H9 (cell line): ENCODE measurements around the gene SLCO3A1. TPM values are rescaled to one million over a fixed set of nuclear protein-coding genes. Genes with fewer than 3 reads are reported as not detected.

Experiments
- DNase-seq: peaks from one replicate; pipeline ENCODE4 v3.0.0-alpha.2; 2017
- H2AFZ ChIP-seq: one replicate; pipeline ENCODE4 v1.6.1; 2013; ENCODE audit warnings: mild to moderate bottlenecking, low read length, control low read depth, moderate library complexity
- H2AK5ac ChIP-seq: 2 replicates; pipeline ENCODE4 v1.6.1; 2013; ENCODE audit warnings: low read length, control low read depth, mixed read lengths; ENCODE audit not compliant: insufficient read length
- H2BK120ac ChIP-seq: one replicate; pipeline ENCODE4 v1.6.1; 2013; ENCODE audit warnings: low read depth, mild to moderate bottlenecking, low read length, control low read depth, inconsistent platforms; ENCODE audit not compliant: poor library complexity, severe bottlenecking
- H2BK12ac ChIP-seq: 2 replicates; pipeline ENCODE4 v1.6.1; 2013; ENCODE audit warnings: low read length, control low read depth, mixed read lengths, low read depth; ENCODE audit not compliant: insufficient read length
- H2BK15ac ChIP-seq: 2 replicates; pipeline ENCODE4 v1.6.1; 2013; ENCODE audit warnings: low read depth, low read length, control low read depth
- H2BK20ac ChIP-seq: one replicate; pipeline ENCODE4 v1.6.1; 2013; ENCODE audit warnings: low read depth, mild to moderate bottlenecking, low read length, control low read depth, inconsistent platforms; ENCODE audit not compliant: poor library complexity, severe bottlenecking
- H2BK5ac ChIP-seq: 2 replicates; pipeline ENCODE4 v1.6.1; 2013; ENCODE audit warnings: low read length, control low read depth, mixed read lengths; ENCODE audit not compliant: insufficient read length
- H3K14ac ChIP-seq: 2 replicates; pipeline ENCODE4 v1.6.1; 2013; ENCODE audit warnings: low read length, control low read depth; ENCODE audit not compliant: insufficient read depth
- H3K18ac ChIP-seq: 2 replicates; pipeline ENCODE4 v1.6.1; 2013; ENCODE audit warnings: low read depth, mild to moderate bottlenecking, mixed read lengths, low read length, control low read depth; ENCODE audit not compliant: insufficient read length
- H3K23ac ChIP-seq: 2 replicates; pipeline ENCODE4 v1.6.1; 2013; ENCODE audit warnings: low read length, control low read depth, mixed read lengths, low read depth; ENCODE audit not compliant: insufficient read length
- H3K23me2 ChIP-seq: 2 replicates; pipeline ENCODE4 v1.6.1; 2013; ENCODE audit warnings: low read depth, mild to moderate bottlenecking, mixed read lengths, low read length, control low read depth; ENCODE audit not compliant: insufficient read length, poor library complexity, severe bottlenecking
- H3K27ac ChIP-seq: 2 replicates; pipeline ENCODE4 v1.5.1; 2013; ENCODE audit warnings: low read length, control low read depth, mixed read lengths, low read depth; ENCODE audit not compliant: insufficient read length
- H3K27me3 ChIP-seq: 2 replicates; pipeline ENCODE4 v1.6.1; 2013; ENCODE audit warnings: low read length, control low read depth, inconsistent platforms; ENCODE audit not compliant: insufficient read depth
- H3K4ac ChIP-seq: 2 replicates; pipeline ENCODE4 v1.6.1; 2013; ENCODE audit warnings: low read depth, mild to moderate bottlenecking, control low read depth, inconsistent platforms, low read length, moderate library complexity
- H3K4me1 ChIP-seq: 2 replicates; pipeline ENCODE4 v1.6.1; 2013; ENCODE audit warnings: low read length, control low read depth, inconsistent platforms; ENCODE audit not compliant: insufficient read depth
- H3K4me2 ChIP-seq: 2 replicates; pipeline ENCODE4 v1.6.1; 2013; ENCODE audit warnings: low read length, control low read depth, mixed read lengths; ENCODE audit not compliant: insufficient read length, insufficient read depth
- H3K56ac ChIP-seq: 2 replicates; pipeline ENCODE4 v1.6.1; 2013; ENCODE audit warnings: low read depth, mild to moderate bottlenecking, mixed read lengths, low read length, control low read depth; ENCODE audit not compliant: insufficient read length
- H3K79me1 ChIP-seq: 2 replicates; pipeline ENCODE4 v1.6.1; 2013; ENCODE audit warnings: low read depth, mild to moderate bottlenecking, moderate library complexity, low read length, control low read depth, inconsistent platforms; ENCODE audit not compliant: insufficient read depth, poor library complexity, severe bottlenecking
- H3K79me2 ChIP-seq: 2 replicates; pipeline ENCODE4 v1.6.1; 2013; ENCODE audit warnings: low read length, control low read depth, inconsistent platforms; ENCODE audit not compliant: insufficient read depth
- H3K9ac ChIP-seq: 2 replicates; pipeline ENCODE4 v1.6.1; 2013; ENCODE audit warnings: low read length, control low read depth, mixed read lengths; ENCODE audit not compliant: insufficient read length; ENCODE audit errors: extremely low read depth
- H3K9me3 ChIP-seq: one replicate; pipeline ENCODE4 v1.6.1; 2013; ENCODE audit warnings: low read depth, low read length, inconsistent platforms; ENCODE audit not compliant: control insufficient read depth
- H3T11ph ChIP-seq: one replicate; pipeline ENCODE4 v1.6.1; 2013; ENCODE audit warnings: mild to moderate bottlenecking, low read length, control low read depth, inconsistent platforms
- H4K20me1 ChIP-seq: one replicate; pipeline ENCODE4 v1.6.1; 2013; ENCODE audit not compliant: control insufficient read depth, insufficient read length, insufficient read depth
- H4K5ac ChIP-seq: 2 replicates; pipeline ENCODE4 v1.6.1; 2013; ENCODE audit warnings: low read depth, mild to moderate bottlenecking, mixed read lengths, low read length, control low read depth; ENCODE audit not compliant: insufficient read length
- H4K8ac ChIP-seq: replicated peaks from 2 replicates; pipeline ENCODE4 v1.6.1; 2013; ENCODE audit warnings: low read length, control low read depth, mixed read lengths, low read depth; ENCODE audit not compliant: insufficient read length
- H4K91ac ChIP-seq: 2 replicates; pipeline ENCODE4 v1.6.1; 2013; ENCODE audit warnings: low read depth, mild to moderate bottlenecking, moderate library complexity, mixed read lengths, low read length, control low read depth; ENCODE audit not compliant: insufficient read length
- H3K27ac Mint-ChIP-seq, 3 experiments: 2 replicates in 2 of 3; 3 replicates in 1 of 3; pipeline ENCODE4 v1.8.0; 2020 to 2021; ENCODE audit warnings: mixed read lengths in 3 of 3, mild to moderate bottlenecking in 1 of 3, moderate library complexity in 1 of 3
- H3K27me3 Mint-ChIP-seq: 2 replicates; pipeline ENCODE4 v1.8.0; 2021; ENCODE audit warnings: low read depth, mild to moderate bottlenecking, moderate library complexity, mixed read lengths
- H3K36me3 Mint-ChIP-seq, 3 experiments: 2 replicates in 2 of 3; 3 replicates in 1 of 3; pipeline ENCODE4 v1.8.0; 2020 to 2021; ENCODE audit warnings: low read depth in 3 of 3, mixed read lengths in 3 of 3; ENCODE audit not compliant: insufficient read depth in 1 of 3
- H3K4me1 Mint-ChIP-seq, 2 experiments: 2 replicates each; pipeline ENCODE4 v1.8.0; 2020; ENCODE audit warnings: mixed read lengths in 2 of 2
- H3K4me3 Mint-ChIP-seq, 2 experiments: 2 replicates in 1 of 2; 3 replicates in 1 of 2; pipeline ENCODE4 v1.8.0; 2020 to 2021; ENCODE audit warnings: mild to moderate bottlenecking in 2 of 2, mixed read lengths in 2 of 2, moderate library complexity in 1 of 2
- H3K9me3 Mint-ChIP-seq, 2 experiments: 2 replicates in 1 of 2; 3 replicates in 1 of 2; pipeline ENCODE4 v1.8.0; 2020; ENCODE audit warnings: mild to moderate bottlenecking in 2 of 2, mixed read lengths in 2 of 2, moderate library complexity in 1 of 2
- WGBS: extraction: QIAGEN DNeasy Blood & Tissue Kit; methylation state at CpG from one replicate; pipeline ENCODE4 v1.1.7; 2013; ENCODE audit warnings: missing lambda C conversion rate, low lambda C conversion rate, mixed read lengths; ENCODE audit not compliant: insufficient read length; ENCODE audit errors: extremely low coverage; 5-methylcytosine and 5-hydroxymethylcytosine counted together
- total RNA-seq: library from RNA; stranded (reverse); gene quantifications from 2 replicates; pipeline ENCODE4 v1.2.1, GENCODE V29; 2021
- TF ChIP-seq, protein P1 (sequence below): fragments of 200-600 bp; sonication (generic); conservative IDR thresholded peaks from 3 replicates; pipeline ENCODE4 v1.8.0; 2021; ENCODE audit warnings: antibody characterized with exemption, mild to moderate bottlenecking

Gene SLCO3A1
- total RNA-seq, 1 experiment from 2014 or later: 9.4 TPM

DNA sequence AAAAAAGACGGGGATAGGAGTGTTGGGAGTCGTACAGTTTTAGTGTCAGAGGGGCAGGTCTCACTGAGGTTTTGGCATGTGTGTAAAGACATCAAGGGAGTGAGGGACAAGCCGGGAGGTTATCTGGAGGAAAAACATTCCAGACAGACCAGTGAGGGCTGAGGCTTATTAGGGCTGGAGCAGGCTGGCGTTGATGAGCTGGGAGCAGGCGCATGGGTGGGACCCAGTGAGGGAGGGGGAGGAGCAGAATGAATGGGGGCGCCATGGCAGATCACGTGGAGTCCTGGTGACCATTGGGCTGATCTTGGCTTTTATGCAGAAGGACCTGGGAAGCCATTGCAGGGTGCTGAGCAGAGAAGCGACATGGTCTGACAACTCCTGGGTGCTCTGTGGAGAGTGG is 180.2 kb downstream of the SLCO3A1 start:
- no peak overlapping the region for H3K4me3 Mint-ChIP-seq
- Histone ChIP-seq H3K79me1 (no peaks in the 10 kb centered on the region), H4K5ac (no peak overlapping the region), H4K8ac (no peak overlapping the region), H3K23ac (no peak overlapping the region), H3K14ac (no peak overlapping the region), H3K56ac (no peak overlapping the region), H3T11ph (no peak overlapping the region), H2BK12ac (no peak overlapping the region), H3K27me3 (no peaks in the 10 kb centered on the region), H4K20me1 (no peaks in the 10 kb centered on the region), H2BK20ac (no peak overlapping the region), H2AFZ (no peak overlapping the region), H2BK5ac (no peak overlapping the region), H2AK5ac (no peak overlapping the region), H4K91ac (no peak overlapping the region), H3K18ac (no peak overlapping the region), H3K27ac (no peak overlapping the region), H3K4me1 (peaks cover 14% of the 10 kb centered on the region), H3K23me2 (no peaks in the 10 kb centered on the region), H3K4me2 (no peak overlapping the region), H2BK15ac (no peak overlapping the region), H3K4ac (no peak overlapping the region), H3K9me3 (no peaks in the 10 kb centered on the region), H3K9ac (no peak overlapping the region), H2BK120ac (no peak overlapping the region), H3K79me2 (no peaks in the 10 kb centered on the region)
- no CpG with 5 or more reads among the region's 8 CpGs for WGBS
- peaks cover 37 to 50% of the 10 kb centered on the region in 2 experiments for H3K4me1 Mint-ChIP-seq
- peaks cover 6 to 8% of the 10 kb centered on the region in 2 experiments; a peak in 4 of 5 replicates for H3K9me3 Mint-ChIP-seq
- DNase-seq: no peak
- TF ChIP-seq, protein P1, sequence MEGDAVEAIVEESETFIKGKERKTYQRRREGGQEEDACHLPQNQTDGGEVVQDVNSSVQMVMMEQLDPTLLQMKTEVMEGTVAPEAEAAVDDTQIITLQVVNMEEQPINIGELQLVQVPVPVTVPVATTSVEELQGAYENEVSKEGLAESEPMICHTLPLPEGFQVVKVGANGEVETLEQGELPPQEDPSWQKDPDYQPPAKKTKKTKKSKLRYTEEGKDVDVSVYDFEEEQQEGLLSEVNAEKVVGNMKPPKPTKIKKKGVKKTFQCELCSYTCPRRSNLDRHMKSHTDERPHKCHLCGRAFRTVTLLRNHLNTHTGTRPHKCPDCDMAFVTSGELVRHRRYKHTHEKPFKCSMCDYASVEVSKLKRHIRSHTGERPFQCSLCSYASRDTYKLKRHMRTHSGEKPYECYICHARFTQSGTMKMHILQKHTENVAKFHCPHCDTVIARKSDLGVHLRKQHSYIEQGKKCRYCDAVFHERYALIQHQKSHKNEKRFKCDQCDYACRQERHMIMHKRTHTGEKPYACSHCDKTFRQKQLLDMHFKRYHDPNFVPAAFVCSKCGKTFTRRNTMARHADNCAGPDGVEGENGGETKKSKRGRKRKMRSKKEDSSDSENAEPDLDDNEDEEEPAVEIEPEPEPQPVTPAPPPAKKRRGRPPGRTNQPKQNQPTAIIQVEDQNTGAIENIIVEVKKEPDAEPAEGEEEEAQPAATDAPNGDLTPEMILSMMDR: no peak
- no peak overlapping the region for H3K27ac Mint-ChIP-seq
- peaks cover 2 to 7% (median 2%) of the 10 kb centered on the region in 3 experiments; a peak in 4 of 7 replicates for H3K36me3 Mint-ChIP-seq
- peaks cover 2% of the 10 kb centered on the region; the same call in 1 of the 2 replicates for H3K27me3 Mint-ChIP-seq
